HCT116 (cell line): ENCODE results near the gene OOSP2. TPM values are rescaled to one million over a fixed set of nuclear protein-coding genes. Genes with fewer than 3 reads are reported as not detected.

Experiments used
- ATAC-seq: fragments of 200-7000 bp; cut with Tn5 transposase; 2 replicates; pipeline ENCODE4 v1.9.1; 2020; ENCODE audit warnings: mild to moderate bottlenecking, moderate library complexity
- BruUV-seq: library from RNA; stranded (reverse); fragments of 400-500 nt; replicated peaks from 2 replicates; lab custom pipeline; 2021; lab: Mats Ljungman, UMichigan
- CTCF ChIA-PET: fragments of 300-600 bp; sonication (Branson Sonifier 250); formaldehyde crosslinking; loops from one replicate; lab custom pipeline; 2021; ENCODE audit warnings: antibody characterized with exemption; lab: Charles Lee
- POLR2A ChIA-PET: fragments of 300-600, 350-600 bp; sonication (Branson Sonifier 250); formaldehyde crosslinking; loops from one replicate; lab custom pipeline; 2021; ENCODE audit warnings: antibody characterized with exemption; lab: Charles Lee
- RAD21 ChIA-PET, 2 experiments: fragments of 300-600 bp; sonication (Branson Sonifier 250); formaldehyde crosslinking; loops; one replicate each; lab custom pipeline; 2023; ENCODE audit warnings: low total read pairs in 2 of 2; ENCODE audit not compliant: uncharacterized antibody in 2 of 2, unreplicated experiment in 2 of 2, low non-redundant PET in 1 of 2; lab: Charles Lee
- DNase-seq: peaks from one replicate; pipeline ENCODE4 v3.0.0-alpha.2; 2010; ENCODE audit warnings: low read depth, low spot score
- H2AFZ ChIP-seq: fragments of 200-600 bp; shearing (Covaris generic), sonication (generic); 2 replicates; pipeline ENCODE4 v1.6.1; 2017; ENCODE audit warnings: low read depth, mixed run types, mixed read lengths, antibody characterized with exemption, low read length; ENCODE audit not compliant: poor library complexity, severe bottlenecking
- H3K27ac ChIP-seq: 2 replicates; pipeline ENCODE4 v1.5.1; 2012; ENCODE audit warnings: low read depth, low read length
- H3K27me3 ChIP-seq: fragments of 200-600 bp; sonication (generic); 2 replicates; pipeline ENCODE4 v1.6.1; 2016; ENCODE audit warnings: mixed run types, low read length, mixed read lengths; ENCODE audit not compliant: insufficient read depth
- H3K36me3 ChIP-seq, 2 experiments: fragments of 200-500 bp in 1 of 2; fragments of 200-600 bp in 1 of 2; sonication (Bioruptor generic) in 1 of 2; sonication (generic) in 1 of 2; 2 replicates each; pipeline versions ENCODE4 v1.5.1 to v1.6.1; 2014 to 2016; ENCODE audit warnings: low read length in 2 of 2, inconsistent platforms in 1 of 2, mixed read lengths in 1 of 2, mixed run types in 1 of 2; ENCODE audit not compliant: insufficient read depth in 2 of 2, control insufficient read depth in 1 of 2
- H3K4me1 ChIP-seq, 2 experiments: fragments of 200-600 bp in 1 of 2; sonication (generic) in 1 of 2; 2 replicates each; pipeline versions ENCODE4 v1.5.1 to v1.6.1; 2012 to 2017; ENCODE audit warnings: low read length in 2 of 2, inconsistent platforms in 1 of 2, mild to moderate bottlenecking in 1 of 2, mixed read lengths in 1 of 2, mixed run types in 1 of 2, moderate library complexity in 1 of 2; ENCODE audit not compliant: insufficient read depth in 2 of 2, control insufficient read depth in 1 of 2
- H3K4me2 ChIP-seq: fragments of 200-600 bp; sonication (generic); 2 replicates; pipeline ENCODE4 v1.6.1; 2017; ENCODE audit warnings: mixed run types, low read length, mixed read lengths
- H3K4me3 ChIP-seq, 2 experiments: fragments of 200-600 bp in 1 of 2; sonication (generic) in 1 of 2; replicated peaks in 1 of 2; 2 replicates each; pipeline ENCODE4 v1.5.1; 2011 to 2016; ENCODE audit warnings: low read length in 2 of 2, control low read depth in 1 of 2, low read depth in 1 of 2, mild to moderate bottlenecking in 1 of 2, mixed read lengths in 1 of 2, mixed run types in 1 of 2
- H3K79me2 ChIP-seq: fragments of 200-600 bp; sonication (generic); 2 replicates; pipeline ENCODE4 v1.6.1; 2017; ENCODE audit warnings: mild to moderate bottlenecking, mixed run types, low read length, moderate library complexity, mixed read lengths; ENCODE audit not compliant: insufficient read depth
- H3K9ac ChIP-seq: fragments of 200-600 bp; sonication (generic); 2 replicates; pipeline ENCODE4 v1.6.1; 2016; ENCODE audit warnings: low read length, mixed read lengths
- H3K9me2 ChIP-seq: fragments of 200-600 bp; sonication (generic), shearing (Covaris generic); 2 replicates; pipeline ENCODE4 v1.6.1; 2017; ENCODE audit warnings: mixed run types, mild to moderate bottlenecking, moderate library complexity; ENCODE audit not compliant: insufficient read depth
- H3K9me3 ChIP-seq, 2 experiments: fragments of 200-500 bp in 1 of 2; fragments of 200-600 bp in 1 of 2; sonication (Bioruptor generic) in 1 of 2; sonication (generic) in 1 of 2; 2 replicates each; pipeline ENCODE4 v1.6.1; 2014 to 2017; ENCODE audit warnings: low read length in 2 of 2, mixed read lengths in 2 of 2, inconsistent platforms in 1 of 2, low read depth in 1 of 2, mild to moderate bottlenecking in 1 of 2, mixed run types in 1 of 2, moderate library complexity in 1 of 2; ENCODE audit not compliant: control insufficient read depth in 1 of 2, insufficient read depth in 1 of 2
- H4K20me1 ChIP-seq: fragments of 200-600 bp; sonication (generic), shearing (Covaris generic); 2 replicates; pipeline ENCODE4 v1.6.1; 2017; ENCODE audit warnings: mixed run types, mild to moderate bottlenecking, moderate library complexity; ENCODE audit not compliant: insufficient read depth
- CEBPB ChIP-seq: IDR thresholded peaks from 2 replicates; pipeline ENCODE4 v1.6.1; 2012; ENCODE audit warnings: low read depth
- CTCF ChIP-seq, 3 experiments: fragments of 200-600 bp in 1 of 3; sonication (generic) in 1 of 3; IDR thresholded peaks in 2 of 3; conservative IDR thresholded peaks in 1 of 3; 2 replicates each; pipeline ENCODE4 v1.5.1; 2012 to 2017; ENCODE audit warnings: low read depth in 2 of 3, low read length in 2 of 3, antibody characterized with exemption in 1 of 3, borderline replicate concordance in 1 of 3, control low read depth in 1 of 3, mild to moderate bottlenecking in 1 of 3, mixed read lengths in 1 of 3, mixed run types in 1 of 3, moderate library complexity in 1 of 3; ENCODE audit not compliant: insufficient read depth in 1 of 3
- ELF1 ChIP-seq: IDR thresholded peaks from 2 replicates; pipeline ENCODE4 v1.6.1; 2012; ENCODE audit warnings: low read depth, borderline replicate concordance
- EZH2 ChIP-seq: fragments of 200-600 bp; sonication (generic); IDR thresholded peaks from 2 replicates; pipeline ENCODE4 v1.6.1; 2017; ENCODE audit warnings: antibody characterized with exemption, mixed run types
- EZH2phosphoT487 ChIP-seq: fragments of 200-600 bp; IDR thresholded peaks from 2 replicates; pipeline ENCODE4 v1.6.1; 2018; ENCODE audit warnings: antibody characterized with exemption, borderline replicate concordance
- JUND ChIP-seq: IDR thresholded peaks from 2 replicates; pipeline ENCODE4 v1.6.1; 2012
- MAX ChIP-seq: IDR thresholded peaks from 2 replicates; pipeline ENCODE4 v1.6.1; 2012
- RAD21 ChIP-seq: IDR thresholded peaks from 2 replicates; pipeline ENCODE4 v1.6.1; 2012; ENCODE audit warnings: low read depth, mild to moderate bottlenecking
- REST ChIP-seq: IDR thresholded peaks from 2 replicates; pipeline ENCODE4 v1.6.1; 2012; ENCODE audit warnings: low read depth
- SP1 ChIP-seq: IDR thresholded peaks from 2 replicates; pipeline ENCODE4 v1.6.1; 2012; ENCODE audit warnings: low read depth
- TCF7L2 ChIP-seq: IDR thresholded peaks from 2 replicates; pipeline ENCODE4 v1.7.0; 2011; ENCODE audit warnings: borderline replicate concordance, inconsistent platforms; ENCODE audit not compliant: insufficient read depth, insufficient read length; ENCODE audit errors: extremely low read depth
- YY1 ChIP-seq: IDR thresholded peaks from 2 replicates; pipeline ENCODE4 v1.6.1; 2011; ENCODE audit warnings: low read length, low read depth, moderate library complexity, mild to moderate bottlenecking; ENCODE audit not compliant: insufficient replicate concordance; ENCODE audit errors: extremely low read depth
- intact Hi-C: fragments of 100-400 bp; cut with micrococcal nuclease; formaldehyde crosslinking; loops from 2 replicates; pipeline ENCODE4 v1.10.0; 2022
- total RNA-seq: library from RNA; stranded (reverse); gene quantifications from one replicate; pipeline ENCODE4 v1.2.1, GENCODE V29; 2021; ENCODE audit not compliant: unreplicated experiment

The OOSP2 gene
- total RNA-seq, 1 experiment from 2014 or later, result not detected

- Histone ChIP-seq H3K9ac (no peak overlapping the region), H3K4me1 (no peaks in the 10 kb centered on the region), H3K27me3 (no peaks in the 10 kb centered on the region), H3K27ac (no peak overlapping the region), H3K9me2 (no peaks in the 10 kb centered on the region), H3K79me2 (no peaks in the 10 kb centered on the region), H3K36me3 (no peaks in the 10 kb centered on the region), H2AFZ (no peak overlapping the region), H4K20me1 (no peaks in the 10 kb centered on the region), H3K9me3 (no peaks in the 10 kb centered on the region), H3K4me3 (no peak overlapping the region), H3K4me2 (no peak overlapping the region)
- ATAC-seq, result no peak
- BruUV-seq, result no TSS peak
- no peak for DNase-seq
- RAD21 ChIA-PET, result no interaction called here
- POLR2A ChIA-PET, result no interaction called here
- CTCF ChIA-PET, result no interaction called here
- no peak for TF ChIP-seq ELF1
- no peak for TF ChIP-seq SP1
- no peak for TF ChIP-seq EZH2phosphoT487
- no peak for TF ChIP-seq CTCF (IDR thresholded peaks at IDR 0.05 in 2 of 3, conservative IDR thresholded peaks at IDR 0.05 in 1 of 3; ENCODE audit: borderline replicate concordance in 1 of 3, insufficient read depth in 1 of 3, low read depth in 2 of 3, low read length in 2 of 3)
- TF ChIP-seq YY1, result no peak
- no peak for TF ChIP-seq CEBPB
- TF ChIP-seq RAD21, result no peak
- TF ChIP-seq MAX, result no peak
- TF ChIP-seq TCF7L2, result no peak
- intact Hi-C loops, result no loop called here
Observed at GRCh38 chr11:59992425-59992824, 47.8 kb upstream of the OOSP2 start.

- ChIA-PET POLR2A (no interaction called here), RAD21 (no interaction called here), CTCF (no interaction called here)
- DNase-seq (no peak), ATAC-seq (no peak)
- Histone ChIP-seq H3K27ac (no peak overlapping the region), H3K9me3 (no peaks in the 10 kb centered on the region), H3K9ac (no peak overlapping the region), H3K4me3 (no peak overlapping the region), H3K4me1 (no peaks in the 10 kb centered on the region), H3K9me2 (no peaks in the 10 kb centered on the region), H2AFZ (no peak overlapping the region), H3K4me2 (no peak overlapping the region), H3K79me2 (no peaks in the 10 kb centered on the region), H3K27me3 (no peaks in the 10 kb centered on the region), H4K20me1 (no peaks in the 10 kb centered on the region), H3K36me3 (no peaks in the 10 kb centered on the region)
- BruUV-seq, result no TSS peak
- intact Hi-C loops, result no loop called here
- no peak for TF ChIP-seq ELF1
- no peak for TF ChIP-seq EZH2
- TF ChIP-seq JUND, result no peak
- no peak for TF ChIP-seq EZH2phosphoT487
- no peak for TF ChIP-seq REST
- TF ChIP-seq SP1, result no peak
- TF ChIP-seq CTCF (IDR thresholded peaks at IDR 0.05 in 2 of 3, conservative IDR thresholded peaks at IDR 0.05 in 1 of 3; ENCODE audit: borderline replicate concordance in 1 of 3, insufficient read depth in 1 of 3, low read depth in 2 of 3, low read length in 2 of 3), result no peak
Observed at GRCh38 chr11:59997800-59998199, 42.4 kb upstream of the OOSP2 start.
